ENCODE data around the gene TWSG1.

GRCh38 chr18:9429662-9429993 lies 95.1 kb downstream of the TWSG1 start:
- TF ChIP-seq, protein P1, sequence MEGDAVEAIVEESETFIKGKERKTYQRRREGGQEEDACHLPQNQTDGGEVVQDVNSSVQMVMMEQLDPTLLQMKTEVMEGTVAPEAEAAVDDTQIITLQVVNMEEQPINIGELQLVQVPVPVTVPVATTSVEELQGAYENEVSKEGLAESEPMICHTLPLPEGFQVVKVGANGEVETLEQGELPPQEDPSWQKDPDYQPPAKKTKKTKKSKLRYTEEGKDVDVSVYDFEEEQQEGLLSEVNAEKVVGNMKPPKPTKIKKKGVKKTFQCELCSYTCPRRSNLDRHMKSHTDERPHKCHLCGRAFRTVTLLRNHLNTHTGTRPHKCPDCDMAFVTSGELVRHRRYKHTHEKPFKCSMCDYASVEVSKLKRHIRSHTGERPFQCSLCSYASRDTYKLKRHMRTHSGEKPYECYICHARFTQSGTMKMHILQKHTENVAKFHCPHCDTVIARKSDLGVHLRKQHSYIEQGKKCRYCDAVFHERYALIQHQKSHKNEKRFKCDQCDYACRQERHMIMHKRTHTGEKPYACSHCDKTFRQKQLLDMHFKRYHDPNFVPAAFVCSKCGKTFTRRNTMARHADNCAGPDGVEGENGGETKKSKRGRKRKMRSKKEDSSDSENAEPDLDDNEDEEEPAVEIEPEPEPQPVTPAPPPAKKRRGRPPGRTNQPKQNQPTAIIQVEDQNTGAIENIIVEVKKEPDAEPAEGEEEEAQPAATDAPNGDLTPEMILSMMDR (IDR thresholded peaks at IDR 0.05) = no peak
- TF ChIP-seq POLR2AphosphoS5 (IDR thresholded peaks at IDR 0.05) (no peak), EP300 (IDR thresholded peaks at IDR 0.05) (no peak), POLR2A (IDR thresholded peaks at IDR 0.05) (no peak)
